ENCODE results near the gene WNT1.
A peak's percentile ranks its signal among the peaks of the same experiment; 100 is the strongest.

The WNT1 gene

DNA sequence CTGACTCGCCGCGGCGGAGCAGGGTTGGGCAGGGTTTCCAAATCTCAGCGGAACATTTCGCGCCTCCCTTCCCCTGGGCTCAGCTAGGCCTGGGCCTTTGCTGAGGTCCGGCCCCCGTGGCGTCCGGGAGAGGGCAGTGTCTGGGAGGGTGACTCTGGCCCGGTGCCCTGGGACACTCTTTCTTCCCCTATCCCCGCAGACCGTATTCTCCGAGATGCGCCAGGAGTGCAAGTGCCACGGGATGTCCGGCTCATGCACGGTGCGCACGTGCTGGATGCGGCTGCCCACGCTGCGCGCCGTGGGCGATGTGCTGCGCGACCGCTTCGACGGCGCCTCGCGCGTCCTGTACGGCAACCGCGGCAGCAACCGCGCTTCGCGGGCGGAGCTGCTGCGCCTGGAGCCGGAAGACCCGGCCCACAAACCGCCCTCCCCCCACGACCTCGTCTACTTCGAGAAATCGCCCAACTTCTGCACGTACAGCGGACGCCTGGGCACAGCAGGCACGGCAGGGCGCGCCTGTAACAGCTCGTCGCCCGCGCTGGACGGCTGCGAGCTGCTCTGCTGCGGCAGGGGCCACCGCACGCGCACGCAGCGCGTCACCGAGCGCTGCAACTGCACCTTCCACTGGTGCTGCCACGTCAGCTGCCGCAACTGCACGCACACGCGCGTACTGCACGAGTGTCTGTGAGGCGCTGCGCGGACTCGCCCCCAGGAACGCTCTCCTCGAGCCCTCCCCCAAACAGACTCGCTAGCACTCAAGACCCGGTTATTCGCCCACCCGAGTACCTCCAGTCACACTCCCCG is 3.0 kb downstream of the WNT1 start:
- DNase-seq (ENCODE audit: low spot score) = no peak

DNA sequence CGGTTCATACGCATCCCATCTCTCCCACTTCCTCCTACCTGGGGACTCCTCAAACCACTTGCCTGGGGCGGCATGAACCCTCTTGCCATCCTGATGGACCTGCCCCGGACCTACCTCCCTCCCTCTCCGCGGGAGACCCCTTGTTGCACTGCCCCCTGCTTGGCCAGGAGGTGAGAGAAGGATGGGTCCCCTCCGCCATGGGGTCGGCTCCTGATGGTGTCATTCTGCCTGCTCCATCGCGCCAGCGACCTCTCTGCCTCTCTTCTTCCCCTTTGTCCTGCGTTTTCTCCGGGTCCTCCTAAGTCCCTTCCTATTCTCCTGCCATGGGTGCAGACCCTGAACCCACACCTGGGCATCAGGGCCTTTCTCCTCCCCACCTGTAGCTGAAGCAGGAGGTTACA is 3.6 kb downstream of the WNT1 start:
- DNase-seq (ENCODE audit: low spot score) = no peak

DNA sequence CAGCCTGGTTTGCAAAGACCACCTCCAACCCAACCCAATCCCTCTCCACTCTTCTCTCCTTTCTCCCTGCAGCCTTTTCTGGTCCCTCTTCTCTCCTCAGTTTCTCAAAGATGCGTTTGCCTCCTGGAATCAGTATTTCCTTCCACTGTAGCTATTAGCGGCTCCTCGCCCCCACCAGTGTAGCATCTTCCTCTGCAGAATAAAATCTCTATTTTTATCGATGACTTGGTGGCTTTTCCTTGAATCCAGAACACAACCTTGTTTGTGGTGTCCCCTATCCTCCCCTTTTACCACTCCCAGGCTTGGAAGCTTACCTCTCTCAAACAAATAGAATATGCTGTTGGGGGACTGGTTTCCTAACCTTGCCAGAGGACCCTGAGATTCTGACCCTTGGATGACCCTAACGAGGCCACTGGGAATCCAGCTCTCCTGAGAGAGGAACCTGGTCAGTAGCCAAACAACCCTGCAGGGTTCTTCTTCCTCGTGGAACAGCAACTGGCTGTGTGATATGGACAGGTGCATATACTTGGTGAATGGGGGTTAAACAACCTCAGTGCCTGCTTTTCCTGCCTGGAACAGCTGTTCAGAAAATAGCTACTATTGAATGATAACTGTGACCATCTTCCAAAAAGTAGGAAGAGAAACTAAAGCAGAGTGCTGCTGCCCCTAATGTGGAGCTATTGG is 4.4 kb downstream of the WNT1 start:
- DNase-seq (ENCODE audit: low spot score) = no peak

DNA sequence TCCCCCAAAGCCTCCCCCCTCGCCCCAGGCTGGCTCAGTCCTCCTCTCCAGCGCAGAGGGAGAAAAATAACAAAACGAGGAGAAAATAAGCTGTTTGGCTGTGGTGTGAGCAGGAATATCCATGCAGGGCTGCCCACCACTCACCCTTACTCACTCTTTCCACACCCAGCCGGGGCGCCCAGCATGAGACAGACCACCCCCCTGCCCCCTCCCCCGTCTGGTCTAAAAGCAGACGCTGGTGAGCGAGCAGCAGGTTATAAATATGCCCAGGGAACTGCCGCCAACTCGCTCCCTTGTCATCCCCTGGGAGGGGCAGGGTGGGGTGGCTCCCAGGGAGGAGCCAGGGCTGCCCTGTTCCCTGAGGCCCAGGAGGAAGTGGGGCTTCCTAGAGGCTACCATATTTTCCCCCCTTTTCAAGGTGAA is 7.4 kb downstream of the WNT1 start:
- DNase-seq (ENCODE audit: low spot score) = no peak

DNA sequence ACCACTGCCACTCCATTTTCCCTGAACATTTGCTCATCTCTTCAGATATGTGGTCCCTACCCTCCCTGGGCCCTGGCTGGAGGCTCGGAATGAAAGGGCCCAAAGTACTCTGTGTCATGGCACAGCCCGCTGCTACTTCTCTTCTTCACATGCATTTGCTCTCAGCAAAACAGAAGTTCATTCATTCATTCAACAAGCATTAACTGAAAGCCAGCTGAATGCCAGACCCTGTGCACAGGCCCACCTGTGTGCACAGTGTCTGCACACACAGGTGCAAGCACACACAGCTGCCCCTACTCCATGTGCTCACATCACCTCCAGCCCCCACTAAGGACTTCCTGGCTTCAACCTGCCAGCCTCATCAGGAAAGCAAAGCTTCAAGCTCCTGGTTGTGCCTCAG is 7.8 kb downstream of the WNT1 start:
- DNase-seq (ENCODE audit: low spot score) = no peak

DNA sequence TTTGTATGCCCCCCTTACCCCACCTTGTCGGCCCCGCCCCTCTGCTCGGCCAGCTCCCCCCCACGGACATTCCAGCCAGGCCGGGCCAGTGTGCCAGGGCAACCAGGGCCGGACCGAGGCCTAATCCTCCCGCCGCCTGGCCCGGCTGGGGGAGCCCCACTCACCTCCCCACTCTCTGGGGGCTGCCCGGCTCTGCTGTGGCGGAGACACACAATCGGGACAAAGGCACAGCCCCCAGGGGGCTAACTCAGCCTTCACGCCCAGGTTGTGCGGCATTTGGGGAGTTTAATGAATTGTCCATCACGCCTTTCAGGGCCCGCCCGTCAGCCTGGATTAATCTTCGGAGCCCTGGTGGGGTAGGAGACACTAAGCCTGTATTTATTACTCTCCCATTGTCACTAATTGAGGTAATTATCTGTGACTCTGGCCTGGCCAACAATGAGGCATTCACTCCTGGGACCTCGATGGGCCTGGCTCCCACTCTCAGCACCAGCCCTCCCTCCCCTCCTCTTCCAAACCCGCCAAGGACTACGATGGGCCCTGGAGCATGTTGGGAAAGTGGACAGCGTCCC is 8.7 kb downstream of the WNT1 start:
- DNase-seq (ENCODE audit: low spot score) = no peak

DNA sequence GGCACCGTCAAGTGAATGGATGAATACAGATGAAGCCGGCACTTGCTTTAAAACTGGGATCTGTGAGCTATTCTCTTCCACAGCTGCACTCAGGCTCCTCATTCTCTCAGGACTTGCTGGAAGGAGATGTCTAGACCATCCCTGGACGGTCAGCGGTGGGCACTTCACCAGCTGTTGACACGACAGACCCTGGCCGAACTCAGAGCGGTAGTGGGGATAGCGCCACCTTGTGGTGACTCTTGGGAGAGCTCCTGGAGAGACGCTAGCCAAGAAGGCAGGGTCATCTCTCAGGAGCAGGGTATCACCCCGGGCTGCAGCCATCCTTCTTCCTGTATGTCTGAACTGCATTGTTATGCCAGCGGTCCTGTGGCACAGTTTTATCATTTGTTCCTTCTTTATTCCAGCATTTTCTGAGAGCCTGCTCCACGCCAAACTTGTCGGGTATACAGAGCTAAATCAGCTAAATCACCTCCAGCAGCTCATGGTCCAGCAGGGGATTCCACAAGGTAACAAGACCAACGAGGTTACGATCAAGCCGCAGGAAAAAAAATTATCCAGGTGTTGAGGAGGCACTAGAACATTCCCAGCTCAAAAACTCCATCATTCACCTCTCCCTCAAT is 10.0 kb downstream of the WNT1 start:
- DNase-seq (ENCODE audit: low spot score) = peak; percentile 64

DNA sequence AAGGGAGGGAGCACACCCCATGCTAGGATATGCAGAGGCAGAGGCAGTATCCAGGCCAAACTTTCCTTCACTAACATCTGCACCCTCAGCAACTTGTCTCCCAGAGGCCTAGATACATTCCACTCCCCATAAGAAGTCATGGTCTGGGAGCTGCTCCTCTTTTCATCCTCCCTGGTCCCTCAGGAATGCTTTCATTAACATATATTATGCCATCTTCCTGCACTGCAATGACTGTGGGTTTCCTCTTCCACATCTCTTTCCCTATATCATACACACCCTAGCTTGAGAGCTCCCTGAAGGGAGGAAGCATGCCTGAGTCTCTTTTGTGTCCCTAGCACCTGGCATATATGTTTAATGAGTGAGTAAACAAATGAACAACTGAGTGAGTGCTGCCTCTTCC is 12.4 kb downstream of the WNT1 start:
- DNase-seq (ENCODE audit: low spot score) = no peak

DNA sequence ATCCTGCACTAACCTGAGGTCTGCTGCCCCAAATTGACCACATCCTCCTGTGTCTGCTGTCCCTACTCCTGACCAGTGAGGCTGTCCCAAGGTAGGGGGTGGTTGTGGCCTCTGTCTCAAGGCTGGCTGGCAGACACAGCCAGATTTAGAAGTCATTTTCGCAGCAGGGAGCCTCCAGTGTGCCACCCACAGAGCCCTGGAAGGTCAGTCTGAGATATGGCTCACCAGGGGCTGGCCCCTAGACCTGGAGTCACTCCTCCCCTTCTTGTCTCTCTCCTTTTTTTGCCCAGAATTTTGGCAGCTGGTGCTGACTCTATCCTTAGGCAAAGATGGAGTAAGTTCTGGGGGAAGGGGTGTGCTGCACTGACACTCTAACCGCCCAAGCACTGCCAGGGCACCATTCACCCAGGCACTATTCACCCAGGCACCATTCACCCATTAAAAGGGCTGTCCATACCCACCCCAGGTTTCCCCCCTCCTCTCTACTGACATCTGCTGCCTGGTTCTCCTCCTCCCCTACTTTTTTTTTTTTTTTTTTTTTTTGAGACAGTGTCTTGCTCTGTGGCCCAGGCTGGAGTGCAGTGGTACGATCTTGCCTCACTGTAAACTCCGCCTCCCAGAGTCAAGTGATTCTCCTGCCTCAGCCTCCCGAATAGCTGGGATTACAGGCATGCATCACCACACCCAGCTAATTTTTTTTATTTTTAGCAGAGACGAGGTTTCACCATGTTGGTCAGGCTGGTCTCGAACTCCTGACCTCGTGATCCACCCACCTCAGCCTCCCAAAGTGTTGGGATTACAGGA is 13.3 kb downstream of the WNT1 start:
- DNase-seq (ENCODE audit: low spot score) = no peak

DNA sequence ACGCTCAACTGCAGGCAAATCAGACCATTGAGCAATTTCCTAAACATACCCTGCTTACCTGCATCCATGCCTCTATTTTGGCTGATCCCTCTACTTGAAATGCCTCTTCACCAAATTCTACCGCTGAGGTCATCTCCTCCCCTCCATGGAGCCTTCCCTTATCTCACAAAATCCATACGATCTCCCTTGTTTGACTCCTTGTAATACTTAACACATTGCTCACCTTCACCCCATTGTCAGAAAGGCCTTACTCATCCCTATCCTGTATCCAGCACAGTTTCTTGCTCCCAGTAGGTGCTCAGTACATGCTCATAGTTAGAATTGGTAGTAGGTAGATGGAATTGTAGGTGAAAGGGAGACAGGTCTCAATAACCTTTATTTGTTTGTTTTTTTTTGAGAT is 15.7 kb downstream of the WNT1 start:
- no peak for DNase-seq (ENCODE audit: low spot score)

DNA sequence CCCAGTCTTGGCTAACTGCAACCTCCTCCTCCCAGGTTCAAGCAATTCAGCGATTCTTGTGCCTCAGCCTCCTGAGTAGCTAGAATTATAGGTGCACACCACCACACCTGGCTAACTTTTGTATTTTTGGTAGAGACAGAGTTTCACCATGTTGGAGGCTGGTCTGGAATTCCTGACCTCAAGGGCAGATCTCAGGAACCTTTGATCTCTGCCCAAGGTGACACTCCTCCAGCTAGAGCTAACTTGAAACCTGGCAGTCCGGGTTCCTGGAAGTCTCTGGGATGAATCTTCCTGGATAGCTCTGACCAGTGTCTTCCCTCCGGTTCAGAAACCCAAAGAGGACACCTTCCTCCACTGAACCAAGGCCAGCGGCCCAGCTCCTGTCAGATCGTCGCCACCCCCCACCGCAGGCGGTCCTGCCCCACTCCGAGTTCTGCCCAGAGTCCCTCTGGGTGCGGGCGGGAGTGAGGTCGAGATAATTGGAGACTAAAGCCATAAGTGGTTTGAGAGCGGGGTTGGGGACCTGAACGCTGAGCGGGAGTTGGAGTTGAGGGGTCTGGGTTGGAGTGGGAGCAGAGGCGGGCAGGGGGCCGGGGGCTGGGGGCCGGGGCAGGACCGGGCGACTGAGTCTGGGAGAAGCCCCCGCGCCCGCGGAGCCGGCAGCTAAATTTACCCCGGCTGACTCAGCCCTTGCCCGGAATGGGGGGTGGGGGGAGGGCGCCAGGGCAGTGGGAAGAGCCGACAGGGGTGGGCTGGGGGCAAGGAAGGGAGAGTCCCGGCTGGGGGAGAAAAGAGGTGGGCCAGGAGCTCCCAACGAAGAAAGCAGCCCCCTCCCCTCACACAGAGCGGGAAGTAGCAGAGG is 16.3 kb downstream of the WNT1 start:
- DNase-seq (ENCODE audit: low spot score) = no peak

DNA sequence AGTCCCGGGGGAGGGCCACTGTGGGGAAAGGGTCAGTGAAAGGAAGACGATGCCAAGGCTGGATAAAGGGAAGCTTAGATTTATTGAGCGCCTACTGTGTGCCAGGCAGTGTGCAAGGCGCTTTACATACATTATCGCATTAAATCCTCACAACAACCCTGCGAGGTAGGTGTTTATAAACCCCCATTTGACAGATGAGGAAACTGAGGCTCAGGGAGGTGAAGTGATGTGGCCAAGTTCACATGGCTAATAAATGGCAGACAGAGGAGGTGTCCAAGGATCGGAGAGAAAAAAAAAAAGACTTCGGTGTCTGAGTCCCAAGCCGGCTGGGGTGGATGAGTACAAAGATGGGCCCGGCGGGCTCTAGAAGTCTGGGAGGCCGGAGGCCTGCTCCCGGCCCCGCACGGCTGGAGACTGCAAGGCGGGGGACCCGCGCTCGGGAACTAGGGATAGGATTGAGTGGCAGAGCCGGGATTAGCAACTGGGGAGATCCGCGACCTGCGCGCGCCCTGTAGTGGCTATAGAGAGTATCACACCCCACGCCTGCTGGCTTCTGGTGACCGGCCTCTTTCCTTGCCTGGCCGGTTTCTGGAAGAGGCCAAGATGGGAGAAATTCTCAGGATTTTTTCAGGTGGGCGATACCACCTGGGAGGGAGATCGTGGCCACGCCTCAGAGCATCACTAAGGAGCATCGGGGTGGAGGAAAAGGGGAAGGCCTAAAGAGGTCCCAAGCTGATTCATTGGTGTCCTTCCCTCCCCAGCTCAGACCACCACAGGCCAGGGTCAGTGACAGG is 17.2 kb downstream of the WNT1 start:
- peak; percentile 87 for DNase-seq (ENCODE audit: low spot score)

DNA sequence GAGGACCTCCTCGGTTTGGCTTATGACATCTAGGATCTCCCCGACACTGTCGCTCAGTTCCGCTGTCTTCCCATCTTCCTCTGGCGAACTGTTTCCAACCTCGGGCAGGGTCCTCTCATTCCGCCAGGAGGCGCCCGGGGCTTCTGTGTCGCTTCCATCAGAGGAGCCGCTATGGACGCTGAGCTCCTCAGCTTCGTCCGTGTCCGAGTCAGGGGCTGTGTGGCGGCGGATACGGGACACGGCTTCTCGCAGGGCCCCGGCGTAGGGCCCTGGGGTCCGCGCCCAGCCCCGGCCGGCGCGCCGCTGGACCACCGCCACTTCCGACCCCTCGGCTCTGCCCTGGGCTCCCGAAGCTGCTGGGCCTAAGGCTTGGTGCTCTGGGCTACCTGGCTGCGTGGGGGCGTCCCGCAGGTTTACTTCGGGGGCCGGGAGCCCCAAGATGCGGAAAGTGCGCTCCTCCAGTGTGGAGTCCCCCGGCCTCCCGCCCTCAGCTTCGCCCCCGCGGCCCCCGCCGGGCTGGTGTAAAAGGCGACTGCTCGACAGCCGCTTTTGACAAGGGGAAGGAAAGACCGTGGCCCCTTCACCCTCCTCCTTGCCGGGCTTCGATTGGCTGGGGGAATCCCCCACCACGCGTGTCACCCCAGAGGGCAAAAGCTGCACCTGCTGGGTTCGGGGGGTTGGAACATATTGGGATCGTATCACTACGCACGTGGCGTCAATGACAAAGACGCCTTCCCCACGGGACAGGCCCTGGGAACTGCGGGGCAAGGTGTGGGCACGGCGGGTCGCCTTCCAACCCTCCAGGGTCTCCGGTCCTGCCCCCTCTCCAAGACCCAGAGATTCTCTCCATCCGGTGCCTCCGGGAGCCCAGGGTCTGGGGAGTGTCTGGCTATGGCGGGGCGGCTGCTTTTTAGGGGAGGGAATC is 18.9 kb downstream of the WNT1 start:
- DNase-seq (ENCODE audit: low spot score) = peak; percentile 85

DNA sequence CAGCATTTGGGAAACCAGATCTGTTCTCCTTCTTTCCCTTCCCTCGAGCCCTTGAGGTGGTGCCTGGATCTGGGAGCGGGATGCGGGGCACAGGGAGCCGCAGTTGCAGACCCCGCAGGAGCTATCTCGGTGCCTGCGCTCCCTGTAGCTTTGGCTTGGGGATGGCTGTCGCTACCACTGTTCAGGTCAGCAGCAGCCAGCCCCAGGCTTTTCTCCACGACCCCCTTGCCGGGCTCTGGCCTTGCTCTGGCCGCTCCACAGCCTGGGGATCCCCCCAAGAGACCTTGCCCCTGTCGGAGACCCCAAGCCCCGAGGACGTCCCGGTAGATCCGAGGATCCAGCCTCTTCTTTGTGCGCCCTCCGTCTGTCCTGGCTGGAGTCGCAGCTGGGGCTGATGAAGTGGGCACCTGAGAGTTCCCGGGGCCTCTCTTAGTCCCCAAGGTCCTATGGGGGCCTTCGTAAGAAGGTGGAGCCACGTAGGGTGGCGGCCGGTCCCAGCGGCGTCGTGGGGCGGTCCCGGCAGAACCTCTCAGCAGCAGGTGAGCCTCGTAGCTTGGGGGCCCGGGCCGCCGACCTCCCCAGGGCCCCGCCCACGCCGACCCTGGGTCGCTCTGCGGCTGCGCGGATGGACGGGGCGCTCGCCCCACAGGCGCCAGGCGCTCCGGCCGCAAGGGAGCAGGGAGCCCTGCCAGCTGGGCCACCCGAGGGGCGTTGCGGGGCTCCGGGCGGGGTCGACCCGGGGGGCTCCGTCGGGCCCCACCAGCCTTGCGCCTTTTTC is 19.8 kb downstream of the WNT1 start:
- peak; percentile 65 for DNase-seq (ENCODE audit: low spot score)

DNA sequence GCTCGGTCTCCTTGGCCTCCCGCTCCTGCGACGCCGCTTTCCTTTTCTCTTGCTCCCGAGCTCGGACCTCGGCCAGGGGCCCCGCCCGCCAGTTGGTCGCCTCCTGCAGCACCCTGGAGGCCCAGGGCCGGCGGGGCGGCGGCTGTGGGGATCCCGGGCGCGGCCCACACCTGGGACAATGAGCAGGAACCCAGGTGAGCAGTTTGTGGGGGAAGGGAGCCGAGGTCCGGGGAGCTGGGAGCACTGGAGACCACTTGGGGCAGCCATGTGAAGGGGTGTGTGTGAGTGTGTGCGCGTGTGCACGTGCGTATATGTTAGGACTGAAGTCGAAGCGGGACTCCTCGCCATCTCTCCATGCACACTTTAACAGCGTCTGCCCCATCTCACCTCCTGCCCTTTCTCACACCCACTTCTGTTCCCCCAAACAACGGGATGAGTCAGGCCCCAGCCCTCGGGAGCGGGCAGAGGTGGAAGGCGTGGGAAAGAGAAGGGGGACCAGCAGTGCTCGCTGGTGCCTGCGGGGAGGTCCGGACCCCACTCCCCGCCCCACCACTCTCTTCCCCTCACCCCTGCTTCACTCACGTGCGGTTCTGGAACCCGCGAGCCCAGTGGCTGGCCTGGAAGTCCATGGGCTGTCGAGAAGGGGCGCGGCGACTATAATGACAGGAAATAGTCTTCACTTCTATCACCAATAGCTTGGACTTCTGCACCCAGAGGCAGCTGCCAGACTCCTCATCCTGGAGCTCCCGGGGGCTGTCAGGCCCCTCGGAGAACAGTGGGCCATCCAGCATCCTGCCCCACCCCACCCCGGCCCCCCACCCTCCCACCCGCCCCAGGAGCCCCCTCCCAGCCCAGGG is 20.6 kb downstream of the WNT1 start:
- DNase-seq (ENCODE audit: low spot score) = peak; percentile 51

DNA sequence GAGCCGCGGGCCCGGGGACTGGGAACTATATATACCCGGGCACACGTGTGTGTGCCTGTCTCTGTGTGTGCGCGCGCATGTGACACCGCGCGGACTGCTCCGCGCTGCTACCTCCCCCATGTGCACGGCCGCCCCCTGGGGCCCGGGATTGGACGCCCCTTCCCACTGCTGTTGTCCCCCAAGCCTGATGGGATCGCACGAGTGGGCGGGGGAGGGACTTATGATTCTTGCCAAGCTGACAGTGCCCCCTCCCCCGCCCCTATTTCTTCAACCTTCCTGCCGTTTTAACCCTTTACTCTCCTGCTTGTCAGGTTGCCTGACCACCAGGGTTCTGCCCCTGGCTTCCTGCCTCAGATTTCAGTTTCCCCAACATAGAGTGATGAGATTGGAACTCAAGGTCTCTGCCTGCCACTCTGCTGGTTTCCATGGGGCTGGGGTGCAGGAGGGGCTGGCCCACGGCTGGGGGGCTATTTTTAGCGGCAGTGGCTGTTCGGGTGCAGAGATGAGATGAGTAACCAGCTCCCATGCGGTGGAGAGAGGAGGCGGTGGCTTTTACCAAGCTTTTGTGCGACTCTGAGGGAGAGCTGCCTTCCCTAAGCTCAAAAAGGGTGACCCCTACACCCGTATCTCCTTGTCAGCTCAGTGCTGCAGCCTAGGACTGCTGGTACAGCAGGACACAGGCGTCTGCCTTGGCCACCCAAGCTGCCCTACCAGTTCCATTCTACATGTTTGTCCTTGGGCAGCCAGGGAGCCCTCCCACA is 21.4 kb downstream of the WNT1 start, which contains the start of gene DDN:
Gene DDN (minus strand): TSS at position 5 of the 761 bp plus-strand sequence. CDS start 88 bp downstream, outside the sequence.
- DNase-seq (ENCODE audit: low spot score) = peak; percentile 90
